CD4-positive, alpha-beta T cell (primary cell): ENCODE results near the gene MRPS5. TPM values are rescaled to one million over a fixed set of nuclear protein-coding genes. Genes with fewer than 3 reads are reported as not detected.

Source experiments
- ATAC-seq: fragments of 200-7000 bp; cut with Tn5 transposase; one replicate; pipeline ENCODE4 v1.10.0; 2022; ENCODE audit warnings: mild to moderate bottlenecking; ENCODE audit not compliant: poor library complexity
- CTCF ChIA-PET: fragments of 350-600 bp; sonication (Branson Sonifier 250); formaldehyde crosslinking; loops from one replicate; lab custom pipeline; 2021; ENCODE audit warnings: antibody characterized with exemption, inconsistent platforms; lab: Charles Lee
- POLR2A ChIA-PET: fragments of 350-600 bp; sonication (Branson Sonifier 250); formaldehyde crosslinking; loops from one replicate; lab custom pipeline; 2021; ENCODE audit warnings: antibody characterized with exemption, inconsistent platforms; lab: Charles Lee
- DNase-seq, 14 experiments: peaks; one replicate each; pipeline ENCODE4 v3.0.0-alpha.2; 2013 to 2020; ENCODE audit warnings: mixed read lengths in 2 of 14
- H3K27ac ChIP-seq, 2 donors: one replicate each; pipeline versions ENCODE4 v1.5.1 to v1.7.0; 2013; ENCODE audit warnings: low read length in 2 of 2, low read depth in 1 of 2, mild to moderate bottlenecking in 1 of 2
- H3K27me3 ChIP-seq, 2 experiments: 1 replicate in 1 of 2; 2 replicates in 1 of 2; pipeline versions ENCODE4 v1.6.1 to v1.7.0; 2013; ENCODE audit warnings: low read length in 2 of 2, control low read depth in 1 of 2, mild to moderate bottlenecking in 1 of 2, moderate library complexity in 1 of 2; ENCODE audit not compliant: insufficient read depth in 2 of 2, control insufficient read depth in 1 of 2
- H3K36me3 ChIP-seq: one replicate; pipeline ENCODE4 v1.6.1; 2013; ENCODE audit warnings: low read length, control low read depth; ENCODE audit not compliant: insufficient read depth
- H3K4me1 ChIP-seq: one replicate; pipeline ENCODE4 v1.6.1; 2013; ENCODE audit warnings: low read length, control low read depth; ENCODE audit not compliant: insufficient read depth
- H3K4me3 ChIP-seq: one replicate; pipeline ENCODE4 v1.5.1; 2013; ENCODE audit warnings: mild to moderate bottlenecking, low read length, moderate library complexity
- H3K9me3 ChIP-seq, 2 experiments: 1 replicate in 1 of 2; 2 replicates in 1 of 2; pipeline versions ENCODE4 v1.6.1 to v1.7.0; 2013; ENCODE audit warnings: low read length in 2 of 2, mild to moderate bottlenecking in 2 of 2, control low read depth in 1 of 2, moderate library complexity in 1 of 2; ENCODE audit not compliant: control insufficient read depth in 1 of 2, insufficient read depth in 1 of 2
- H3K27ac Mint-ChIP-seq: one replicate; pipeline ENCODE4 v1.8.0; 2020; ENCODE audit warnings: mixed read lengths
- H3K27me3 Mint-ChIP-seq: one replicate; pipeline ENCODE4 v1.8.0; 2021; ENCODE audit warnings: mixed read lengths
- H3K36me3 Mint-ChIP-seq: one replicate; pipeline ENCODE4 v1.8.0; 2021; ENCODE audit warnings: low read depth, mixed read lengths
- H3K4me1 Mint-ChIP-seq: one replicate; pipeline ENCODE4 v1.8.0; 2021; ENCODE audit warnings: low read depth, mixed read lengths
- H3K4me3 Mint-ChIP-seq: one replicate; pipeline ENCODE4 v1.8.0; 2020; ENCODE audit warnings: mild to moderate bottlenecking, mixed read lengths
- H3K9me3 Mint-ChIP-seq: one replicate; pipeline ENCODE4 v1.8.0; 2020; ENCODE audit warnings: mixed read lengths
- CTCF ChIP-seq: fragments of 200-600 bp; IDR thresholded peaks from one replicate; pipeline ENCODE4 v1.8.0; 2022; ENCODE audit warnings: antibody characterized with exemption, mild to moderate bottlenecking
- intact Hi-C, 2 experiments: fragments of 100-400 bp; cut with DNase I in 1 of 2; cut with micrococcal nuclease in 1 of 2; formaldehyde crosslinking; loops; one replicate each; pipeline versions ENCODE4 v1.15.1 to v1.9.0; 2023 to 2025; cut with DNase I, micrococcal nuclease
- total RNA-seq, 174 experiments: library from RNA in 2 of 174; stranded (reverse) in 2 of 174; gene quantifications; one replicate each; pipeline ENCODE4 v1.2.3 and lab custom pipeline; 2021 to 2026

The MRPS5 gene
- total RNA-seq, 2 experiments from 2014 or later = 15.3 to 16.3 TPM

- ChIA-PET CTCF (no interaction called here), POLR2A (interaction anchor here (0.6 to 17.1 kb wide), 5 partner anchors 15 to 73 kb away, joined by 3 to 295 read pairs (median 4); partner anchors contain the start of gene MAL)
- Histone ChIP-seq H3K4me1 (peaks cover 65% of the 10 kb centered on the region), H3K36me3 (peaks cover 2% of the 10 kb centered on the region), H3K27ac (no peak overlapping the region), H3K27me3 (no peaks in the 10 kb centered on the region), H3K4me3 (no peak overlapping the region), H3K9me3 (no peaks in the 10 kb centered on the region)
- H3K27me3 Mint-ChIP-seq = no peaks in the 10 kb centered on the region
- H3K36me3 Mint-ChIP-seq = no peaks in the 10 kb centered on the region
- no peak for TF ChIP-seq CTCF
- DNase-seq = peak in 1 of 14 experiments; percentile 26
- H3K4me3 Mint-ChIP-seq = no peak overlapping the region
- intact Hi-C loops = loop anchor here in 1 of 2 experiments (2.0 to 5.0 kb wide), 2 partner anchors 16 to 37 kb away; no protein-coding TSS in a partner anchor
- ATAC-seq = no peak
- H3K4me1 Mint-ChIP-seq = peaks cover 70% of the 10 kb centered on the region
- H3K27ac Mint-ChIP-seq = peak overlapping the region; percentile 33
- H3K9me3 Mint-ChIP-seq = no peaks in the 10 kb centered on the region
Measured at GRCh38 chr2:95058989-95059641, 62.5 kb downstream of the MRPS5 start.

- Histone ChIP-seq H3K4me1 (peaks cover 68% of the 10 kb centered on the region), H3K4me3 (no peak overlapping the region), H3K27me3 (no peaks in the 10 kb centered on the region), H3K36me3 (peaks cover 5% of the 10 kb centered on the region), H3K27ac (no peak overlapping the region), H3K9me3 (no peaks in the 10 kb centered on the region)
- TF ChIP-seq CTCF = no peak
- intact Hi-C loops = loop anchor here in 1 of 2 experiments (2.0 to 5.0 kb wide), 2 partner anchors 16 to 36 kb away; no protein-coding TSS in a partner anchor
- Mint-ChIP-seq H3K27me3 (no peaks in the 10 kb centered on the region), H3K27ac (peak overlapping the region; percentile 33), H3K4me1 (peaks cover 70% of the 10 kb centered on the region), H3K9me3 (no peaks in the 10 kb centered on the region), H3K36me3 (peaks cover 4% of the 10 kb centered on the region), H3K4me3 (no peak overlapping the region)
- DNase-seq (peak in 1 of 14 experiments; percentile 25), ATAC-seq (no peak)
- CTCF ChIA-PET = no interaction called here
- POLR2A ChIA-PET = interaction anchor here (1.1 to 17.1 kb wide), 4 partner anchors 10 to 32 kb away, joined by 3 to 295 read pairs (median 4); no protein-coding TSS in a partner anchor
Measured at GRCh38 chr2:95058466-95058988, 63.1 kb downstream of the MRPS5 start.

- H3K27ac ChIP-seq = no peak overlapping the region
- no peaks in the 10 kb centered on the region for H3K27me3 ChIP-seq
- Mint-ChIP-seq H3K4me1 (peaks cover 70% of the 10 kb centered on the region), H3K9me3 (no peaks in the 10 kb centered on the region), H3K27me3 (no peaks in the 10 kb centered on the region), H3K4me3 (no peak overlapping the region), H3K27ac (peak overlapping the region; percentile 33), H3K36me3 (peaks cover 11% of the 10 kb centered on the region)
- ATAC-seq (peak; percentile 28), DNase-seq (peak in 1 of 14 experiments; percentile 22)
- no peak overlapping the region for H3K4me3 ChIP-seq
- intact Hi-C loops = loop anchor here in 1 of 2 experiments (2.0 to 5.0 kb wide), 2 partner anchors 17 to 35 kb away; no protein-coding TSS in a partner anchor
- no peaks in the 10 kb centered on the region for H3K9me3 ChIP-seq
- no peak for TF ChIP-seq CTCF
- H3K36me3 ChIP-seq = peaks cover 10% of the 10 kb centered on the region
- ChIA-PET POLR2A (interaction anchor here (1.1 to 17.1 kb wide), 6 partner anchors 9 to 32 kb away, joined by 3 to 295 read pairs (median 5); partner anchors contain the start of gene MAL), CTCF (no interaction called here)
- H3K4me1 ChIP-seq = peaks cover 69% of the 10 kb centered on the region
Measured at GRCh38 chr2:95057535-95058370, 63.9 kb downstream of the MRPS5 start.
